Spleen (tissue), 11 donors: ENCODE measurements around the gene ZMYM4. TPM values are rescaled to one million over a fixed set of nuclear protein-coding genes. Genes with fewer than 3 reads are reported as not detected.

ENCODE experiments used
- DNase-seq: peaks from one replicate; pipeline ENCODE4 v3.0.0-alpha.2; 2020
- H3K27ac ChIP-seq, 8 donors: fragments of 200-600 bp; sonication (generic) in 7 of 8; 1 replicate in 4 of 8; 2 replicates in 4 of 8; pipeline versions ENCODE4 v1.5.0 to v1.8.0; 2016 to 2021; ENCODE audit warnings: inconsistent platforms in 4 of 8, mild to moderate bottlenecking in 4 of 8, moderate library complexity in 1 of 8
- H3K27me3 ChIP-seq, 7 donors: fragments of 200-600 bp; sonication (generic) in 6 of 7; replicated peaks in 1 of 7; 1 replicate in 4 of 7; 2 replicates in 3 of 7; pipeline versions ENCODE4 v1.5.0 to v1.8.0; 2016 to 2021; ENCODE audit warnings: inconsistent platforms in 3 of 7, mild to moderate bottlenecking in 1 of 7
- H3K36me3 ChIP-seq, 6 donors: fragments of 200-600 bp; sonication (generic) in 5 of 6; 1 replicate in 4 of 6; 2 replicates in 2 of 6; pipeline versions ENCODE4 v1.5.0 to v1.8.0; 2016 to 2021; ENCODE audit warnings: inconsistent platforms in 2 of 6
- H3K4me1 ChIP-seq, 6 donors: fragments of 200-600 bp; sonication (generic) in 5 of 6; 1 replicate in 3 of 6; 2 replicates in 3 of 6; pipeline versions ENCODE4 v1.5.0 to v1.8.0; 2016 to 2021; ENCODE audit warnings: inconsistent platforms in 3 of 6
- H3K4me3 ChIP-seq, 8 donors: fragments of 200-600 bp; sonication (generic) in 7 of 8; 1 replicate in 4 of 8; 2 replicates in 4 of 8; pipeline versions ENCODE4 v1.5.0 to v1.8.0; 2016 to 2021; ENCODE audit warnings: inconsistent platforms in 4 of 8, mild to moderate bottlenecking in 4 of 8, moderate library complexity in 2 of 8
- H3K9me3 ChIP-seq, 8 donors: fragments of 200-600 bp; sonication (generic) in 7 of 8; 1 replicate in 4 of 8; 2 replicates in 4 of 8; pipeline versions ENCODE4 v1.5.0 to v1.8.0; 2016 to 2021; ENCODE audit warnings: inconsistent platforms in 4 of 8
- POLR2A ChIP-seq, 3 donors: fragments of 450-650 bp; IDR thresholded peaks; one replicate each; pipeline ENCODE4 v1.5.1; 2017; ENCODE audit warnings: antibody characterized with exemption in 3 of 3, mild to moderate bottlenecking in 1 of 3
- POLR2AphosphoS5 ChIP-seq, 3 donors: sonication (generic); formaldehyde crosslinking; IDR thresholded peaks; one replicate each; pipeline ENCODE4 v1.5.1; 2017; ENCODE audit warnings: antibody characterized with exemption in 3 of 3
- WGBS, 5 donors: extraction: QIAGEN DNeasy Blood & Tissue Kit in 3 of 5; methylation state at CpG; one replicate each; pipeline versions ENCODE4 v1.1.5 to v1.1.7; 2013 to 2018; 5-methylcytosine and 5-hydroxymethylcytosine counted together
- intact Hi-C: fragments of 100-400 bp; cut with DNase I; formaldehyde crosslinking; loops from one replicate; pipeline ENCODE4 v1.15.0; 2023; ENCODE audit warnings: low total_unique reads
- polyA plus RNA-seq, 3 donors: library from polyadenylated mRNA; stranded (reverse); fragments of 200-250 nt; gene quantifications; one replicate each; pipeline ENCODE4 v1.2.1, GENCODE V29; 2013
- total RNA-seq, 7 donors: library from RNA; depleted of rRNA in 3 of 7; stranded (reverse); fragments of >200 nt in 3 of 7; fragmentation: NEBNext Ultra II Directional in 4 of 7; extraction: Animal tissue kit (Norgen Biotek cat#: 25700) in 4 of 7; gene quantifications; one replicate each; pipeline versions ENCODE4 v1.1.0 to v1.2.1, GENCODE V29; 2016 to 2021
- TF ChIP-seq, protein P1 (sequence below), 11 experiments: fragments of 200-600 bp in 7 of 11; fragments of 450-650 bp in 4 of 11; sonication (generic) in 4 of 11; IDR thresholded peaks in 8 of 11; conservative IDR thresholded peaks in 3 of 11; 1 replicate in 7 of 11; 2 replicates in 4 of 11; pipeline versions ENCODE4 v1.4.0 to v1.8.0; 2016 to 2021; ENCODE audit warnings: antibody characterized with exemption in 11 of 11, inconsistent platforms in 4 of 11, mild to moderate bottlenecking in 1 of 11
- donor health status: healthy with polysubstance abuse.
- donor health status: DM: no; HTN: no; CAD: no; lungs with moderate emphysema.
- donor health status: DM: no; HTN: no; CAD: no.
- donor health status: Bipolar disorder and iron deficiency.
- donor health status: healthy.
- donor health status: DM: no; HTN: no; CAD: no.
- donor health status: DM: yes; HTN: yes; CAD: no.

Gene ZMYM4
- total and polyA plus RNA-seq, 10 donors = 9.0 to 70.2 (median 47.1) TPM

DNA sequence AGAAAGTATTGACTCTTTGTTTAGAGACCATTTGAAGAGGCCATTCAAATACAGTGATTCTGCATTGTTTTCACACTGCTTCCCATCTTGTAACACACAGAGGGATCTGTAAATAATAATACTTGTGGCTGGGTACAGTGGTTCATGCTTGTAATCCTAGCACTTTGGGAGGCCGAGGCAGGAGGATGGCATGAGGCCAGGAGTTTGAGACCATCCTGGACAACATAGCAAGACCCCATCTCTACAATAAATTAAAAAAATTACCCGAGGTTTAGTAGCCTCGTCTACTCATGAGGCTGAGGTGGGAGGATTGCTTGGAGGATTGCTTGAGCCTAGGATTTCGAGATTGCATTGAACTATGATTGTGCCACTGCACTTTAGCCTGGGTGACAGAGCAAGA lies 5.7 kb downstream of the ZMYM4 start:
- intact Hi-C loops = loop anchor here (10.0 kb wide), 1 partner anchor 249 kb away; no protein-coding TSS in a partner anchor
- Histone ChIP-seq H3K4me3 (no peak overlapping the region), H3K4me1 (peaks cover 4 to 69% (median 30%) of the 10 kb centered on the region in 6 donors), H3K9me3 (peaks cover 0 to 5% (median 0%) of the 10 kb centered on the region in 8 donors), H3K27me3 (no peaks in the 10 kb centered on the region), H3K27ac (no peak overlapping the region), H3K36me3 (peaks cover 0 to 16% (median 3%) of the 10 kb centered on the region in 6 donors)
- 80 to 94% (median 89%) methylated on average over 4 of the region's 4 CpGs for WGBS, 5 donors
- no peak for DNase-seq
- TF ChIP-seq POLR2A (IDR thresholded peaks at IDR 0.05) = no peak
- no peak for TF ChIP-seq POLR2AphosphoS5 (IDR thresholded peaks at IDR 0.05)
- TF ChIP-seq, protein P1, sequence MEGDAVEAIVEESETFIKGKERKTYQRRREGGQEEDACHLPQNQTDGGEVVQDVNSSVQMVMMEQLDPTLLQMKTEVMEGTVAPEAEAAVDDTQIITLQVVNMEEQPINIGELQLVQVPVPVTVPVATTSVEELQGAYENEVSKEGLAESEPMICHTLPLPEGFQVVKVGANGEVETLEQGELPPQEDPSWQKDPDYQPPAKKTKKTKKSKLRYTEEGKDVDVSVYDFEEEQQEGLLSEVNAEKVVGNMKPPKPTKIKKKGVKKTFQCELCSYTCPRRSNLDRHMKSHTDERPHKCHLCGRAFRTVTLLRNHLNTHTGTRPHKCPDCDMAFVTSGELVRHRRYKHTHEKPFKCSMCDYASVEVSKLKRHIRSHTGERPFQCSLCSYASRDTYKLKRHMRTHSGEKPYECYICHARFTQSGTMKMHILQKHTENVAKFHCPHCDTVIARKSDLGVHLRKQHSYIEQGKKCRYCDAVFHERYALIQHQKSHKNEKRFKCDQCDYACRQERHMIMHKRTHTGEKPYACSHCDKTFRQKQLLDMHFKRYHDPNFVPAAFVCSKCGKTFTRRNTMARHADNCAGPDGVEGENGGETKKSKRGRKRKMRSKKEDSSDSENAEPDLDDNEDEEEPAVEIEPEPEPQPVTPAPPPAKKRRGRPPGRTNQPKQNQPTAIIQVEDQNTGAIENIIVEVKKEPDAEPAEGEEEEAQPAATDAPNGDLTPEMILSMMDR (IDR thresholded peaks at IDR 0.05 in 8 of 11, conservative IDR thresholded peaks at IDR 0.05 in 3 of 11) = no peak

DNA sequence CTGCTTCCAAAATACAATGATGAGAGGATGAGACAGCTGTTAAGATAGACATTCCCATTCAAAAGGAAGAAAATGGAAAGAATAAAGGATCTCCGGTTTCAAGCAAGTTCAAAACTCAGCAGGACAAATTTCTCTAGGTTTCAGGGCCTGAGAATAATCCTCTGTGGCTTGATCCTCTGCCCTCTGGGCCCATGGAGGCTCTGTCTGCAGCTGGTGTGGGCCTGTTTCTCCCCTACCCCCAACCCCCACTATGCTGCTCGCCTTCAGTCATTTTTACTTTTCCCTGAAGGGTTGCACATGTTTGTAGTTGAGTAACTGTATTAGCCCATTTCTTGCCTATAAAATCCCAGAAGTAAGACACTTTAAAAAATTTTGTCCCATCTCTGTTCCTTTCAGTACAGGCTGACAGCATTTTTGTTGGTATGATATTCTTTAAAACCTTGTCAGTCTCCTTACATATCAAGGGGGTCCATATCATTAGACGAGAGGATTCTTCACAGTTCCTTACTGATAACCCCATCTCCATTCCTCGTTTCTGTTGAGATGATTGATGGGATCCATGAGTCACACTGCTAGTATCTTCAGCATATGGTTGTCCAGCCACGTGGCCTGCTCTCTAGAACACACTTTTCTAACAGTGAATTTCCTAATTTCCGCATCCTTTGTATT lies 10.5 kb downstream of the ZMYM4 start:
- Histone ChIP-seq H3K27ac (no peak overlapping the region), H3K36me3 (peaks cover 0 to 34% (median 5%) of the 10 kb centered on the region in 6 donors), H3K9me3 (peaks cover 0 to 26% (median 13%) of the 10 kb centered on the region in 8 donors), H3K4me3 (no peak overlapping the region), H3K27me3 (no peaks in the 10 kb centered on the region), H3K4me1 (peaks cover 0 to 25% (median 8%) of the 10 kb centered on the region in 6 donors)
- no peak for DNase-seq
- 81 to 94% (median 93%) methylated on average over 6 of the region's 6 CpGs for WGBS, 5 donors
- TF ChIP-seq POLR2AphosphoS5 (IDR thresholded peaks at IDR 0.05) = no peak
- TF ChIP-seq POLR2A (IDR thresholded peaks at IDR 0.05) = no peak
- intact Hi-C loops = loop anchor here (10.0 kb wide), 1 partner anchor 254 kb away; no protein-coding TSS in a partner anchor

DNA sequence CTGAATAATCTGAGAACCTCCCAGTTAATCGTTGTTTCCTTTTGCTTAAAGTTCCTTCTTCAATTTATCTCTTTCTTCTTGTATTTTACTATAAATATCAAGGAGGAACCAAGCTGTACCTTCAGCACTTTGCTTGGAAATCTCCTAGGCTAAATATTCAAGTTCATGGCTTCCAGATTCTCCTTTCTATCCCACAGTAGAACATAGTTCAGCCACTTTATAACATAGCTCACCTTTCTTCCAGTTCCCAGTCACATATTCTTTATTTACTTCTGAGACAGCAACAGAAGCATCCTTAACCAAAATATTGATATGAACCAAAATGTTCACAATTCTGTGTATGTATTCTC lies 11.0 kb downstream of the ZMYM4 start:
- DNase-seq = no peak
- Histone ChIP-seq H3K9me3 (peaks cover 0 to 27% (median 15%) of the 10 kb centered on the region in 8 donors), H3K36me3 (peaks cover 0 to 31% (median 6%) of the 10 kb centered on the region in 6 donors), H3K4me1 (peaks cover 0 to 20% (median 8%) of the 10 kb centered on the region in 6 donors), H3K27ac (no peak overlapping the region), H3K4me3 (no peak overlapping the region), H3K27me3 (no peaks in the 10 kb centered on the region)
- 75 to 97% (median 79%) methylated on average over 1 of the region's 1 CpG for WGBS, 5 donors
- intact Hi-C loops = loop anchor here (10.0 kb wide), 1 partner anchor 255 kb away; no protein-coding TSS in a partner anchor
- no peak for TF ChIP-seq POLR2AphosphoS5 (IDR thresholded peaks at IDR 0.05)
- no peak for TF ChIP-seq POLR2A (IDR thresholded peaks at IDR 0.05)
- TF ChIP-seq, protein P1 (IDR thresholded peaks at IDR 0.05 in 8 of 11, conservative IDR thresholded peaks at IDR 0.05 in 3 of 11) = no peak

DNA sequence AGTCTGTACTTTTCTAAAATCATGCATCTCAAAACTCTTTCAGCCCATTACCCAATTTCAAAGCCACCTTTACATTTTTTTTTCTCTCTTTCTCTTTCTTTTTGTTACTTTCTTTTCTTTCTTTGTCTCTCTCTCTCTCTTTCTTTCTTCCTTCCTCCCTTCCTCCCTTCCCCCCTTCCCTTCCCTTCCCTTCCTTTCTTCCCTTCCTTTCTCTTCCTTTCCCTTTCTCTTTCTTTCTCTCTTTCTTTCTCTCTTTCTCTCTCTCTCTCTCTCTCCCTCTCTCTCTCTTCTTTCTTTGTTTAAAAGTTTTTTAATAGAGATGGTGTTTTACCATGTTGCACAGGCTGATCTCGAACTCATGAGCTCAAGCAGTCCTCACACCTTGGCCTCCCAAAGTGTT lies 11.5 kb downstream of the ZMYM4 start:
- TF ChIP-seq, protein P1 (IDR thresholded peaks at IDR 0.05 in 8 of 11, conservative IDR thresholded peaks at IDR 0.05 in 3 of 11) = no peak
- no peak for TF ChIP-seq POLR2AphosphoS5 (IDR thresholded peaks at IDR 0.05)
- TF ChIP-seq POLR2A (IDR thresholded peaks at IDR 0.05) = no peak
- no peak for DNase-seq
- H3K4me1 ChIP-seq = peaks cover 0 to 17% (median 8%) of the 10 kb centered on the region in 6 donors
- intact Hi-C loops = no loop called here
- H3K27ac ChIP-seq = no peak overlapping the region
- H3K27me3 ChIP-seq = no peaks in the 10 kb centered on the region
- H3K36me3 ChIP-seq = peaks cover 0 to 34% (median 7%) of the 10 kb centered on the region in 6 donors
- 97 to 100% (median 100%) methylated on average over 1 of the region's 1 CpG for WGBS, 5 donors
- peaks cover 0 to 30% (median 16%) of the 10 kb centered on the region in 8 donors for H3K9me3 ChIP-seq
- no peak overlapping the region for H3K4me3 ChIP-seq
